PC-9 (cell line): Measurements from ENCODE around the gene TXLNB.

Source experiments
- EZH2 ChIP-seq: fragments of 200-600 bp; sonication (generic); IDR thresholded peaks from 2 replicates; pipeline ENCODE4 v1.8.0; 2017; ENCODE audit warnings: antibody characterized with exemption, low read depth
- TF ChIP-seq, protein P1 (sequence below): fragments of 200-600 bp; sonication (generic); conservative IDR thresholded peaks from 2 replicates; pipeline ENCODE4 v1.6.1; 2017; ENCODE audit warnings: mixed run types, antibody characterized with exemption, mild to moderate bottlenecking, moderate library complexity

GRCh38 chr6:139316622-139317317 is 25.0 kb upstream of the TXLNB start:
- TF ChIP-seq, protein P1, sequence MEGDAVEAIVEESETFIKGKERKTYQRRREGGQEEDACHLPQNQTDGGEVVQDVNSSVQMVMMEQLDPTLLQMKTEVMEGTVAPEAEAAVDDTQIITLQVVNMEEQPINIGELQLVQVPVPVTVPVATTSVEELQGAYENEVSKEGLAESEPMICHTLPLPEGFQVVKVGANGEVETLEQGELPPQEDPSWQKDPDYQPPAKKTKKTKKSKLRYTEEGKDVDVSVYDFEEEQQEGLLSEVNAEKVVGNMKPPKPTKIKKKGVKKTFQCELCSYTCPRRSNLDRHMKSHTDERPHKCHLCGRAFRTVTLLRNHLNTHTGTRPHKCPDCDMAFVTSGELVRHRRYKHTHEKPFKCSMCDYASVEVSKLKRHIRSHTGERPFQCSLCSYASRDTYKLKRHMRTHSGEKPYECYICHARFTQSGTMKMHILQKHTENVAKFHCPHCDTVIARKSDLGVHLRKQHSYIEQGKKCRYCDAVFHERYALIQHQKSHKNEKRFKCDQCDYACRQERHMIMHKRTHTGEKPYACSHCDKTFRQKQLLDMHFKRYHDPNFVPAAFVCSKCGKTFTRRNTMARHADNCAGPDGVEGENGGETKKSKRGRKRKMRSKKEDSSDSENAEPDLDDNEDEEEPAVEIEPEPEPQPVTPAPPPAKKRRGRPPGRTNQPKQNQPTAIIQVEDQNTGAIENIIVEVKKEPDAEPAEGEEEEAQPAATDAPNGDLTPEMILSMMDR: no peak
- TF ChIP-seq EZH2: no peak
